Stimulated activated CD4-positive, alpha-beta T cell treated with anti-CD3 and anti-CD28 coated beads, Interleukin-12 subunit alpha, Interleukin-12 subunit beta, amount 100 ng/mL, for 48 hours (primary cell): ENCODE data around the gene BEGAIN.

Source experiments
- DNase-seq, 3 donors: peaks; one replicate each; pipeline ENCODE4 v3.0.0-alpha.2; 2020; ENCODE audit warnings: low read depth in 2 of 3, low spot score in 1 of 3

The BEGAIN gene

GRCh38 chr14:100539766-100540140 is 47.5 kb downstream of the BEGAIN start:
- DNase-seq = no peak

GRCh38 chr14:100539003-100539660 is 48.1 kb downstream of the BEGAIN start:
- no peak for DNase-seq

- DNase-seq = no peak
These were observed 48.7 kb downstream of the BEGAIN start for GRCh38 chr14:100538351-100539002.

- no peak for DNase-seq
These were observed 49.5 kb downstream of the BEGAIN start for GRCh38 chr14:100537446-100538350.

- no peak for DNase-seq
These were observed 50.3 kb downstream of the BEGAIN start for GRCh38 chr14:100536721-100537445.

- DNase-seq = no peak
These were observed 51.1 kb downstream of the BEGAIN start for GRCh38 chr14:100536121-100536510.

GRCh38 chr14:100535287-100536120 is 51.7 kb downstream of the BEGAIN start:
- DNase-seq = no peak

GRCh38 chr14:100534528-100535286 is 52.5 kb downstream of the BEGAIN start:
- DNase-seq = no peak

GRCh38 chr14:100533656-100534485 is 53.3 kb downstream of the BEGAIN start:
- DNase-seq = no peak

GRCh38 chr14:100532906-100533655 is 54.1 kb downstream of the BEGAIN start:
- DNase-seq = no peak

GRCh38 chr14:100532154-100532861 is 54.9 kb downstream of the BEGAIN start:
- no peak for DNase-seq

GRCh38 chr14:100531152-100532121 is 55.8 kb downstream of the BEGAIN start:
- DNase-seq = no peak

GRCh38 chr14:100530270-100531072 is 56.7 kb downstream of the BEGAIN start:
- DNase-seq = no peak

- no peak for DNase-seq
These were observed 57.6 kb downstream of the BEGAIN start for GRCh38 chr14:100529561-100530031.

- DNase-seq = no peak
These were observed 58.2 kb downstream of the BEGAIN start for GRCh38 chr14:100528962-100529560.
